ENCODE data around the gene OGFRL1.

OGFRL1 gene

DNA sequence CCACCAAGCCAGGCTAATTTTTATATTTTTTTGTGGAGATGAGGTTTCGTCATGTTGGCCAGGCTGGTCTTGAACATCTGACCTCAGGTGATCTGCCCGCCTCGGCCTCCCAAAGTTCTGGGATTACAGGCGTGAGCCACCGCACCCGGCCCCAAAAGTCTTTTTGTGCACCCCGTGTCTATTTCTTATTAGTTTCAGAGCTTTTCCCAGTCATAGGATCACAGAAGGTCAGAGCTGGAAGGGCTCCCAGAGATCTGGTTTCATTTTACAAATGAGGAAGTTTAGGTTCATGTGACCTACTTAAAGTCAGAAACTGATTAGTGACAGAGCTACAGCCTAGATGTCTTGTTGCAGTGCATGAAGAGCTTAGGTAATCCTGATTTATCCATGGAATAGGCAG is 1.6 kb upstream of the OGFRL1 start:
- peak; percentile 36 for DNase-seq

DNA sequence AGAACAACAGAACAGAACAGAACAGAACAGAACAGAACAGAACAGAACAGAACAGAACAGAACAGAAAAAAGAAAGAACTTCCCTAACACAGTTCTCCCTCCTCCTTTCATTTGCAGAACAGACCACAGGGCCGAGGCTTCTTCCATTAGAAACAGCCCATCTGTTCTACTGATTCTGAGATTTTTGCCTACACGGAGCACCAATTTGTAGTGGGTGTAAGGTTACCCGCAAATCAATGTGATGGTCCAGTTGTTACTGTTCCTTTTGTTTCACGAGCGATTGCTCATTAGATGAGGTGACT is 734 bp upstream of the OGFRL1 start:
- no peak for DNase-seq

DNA sequence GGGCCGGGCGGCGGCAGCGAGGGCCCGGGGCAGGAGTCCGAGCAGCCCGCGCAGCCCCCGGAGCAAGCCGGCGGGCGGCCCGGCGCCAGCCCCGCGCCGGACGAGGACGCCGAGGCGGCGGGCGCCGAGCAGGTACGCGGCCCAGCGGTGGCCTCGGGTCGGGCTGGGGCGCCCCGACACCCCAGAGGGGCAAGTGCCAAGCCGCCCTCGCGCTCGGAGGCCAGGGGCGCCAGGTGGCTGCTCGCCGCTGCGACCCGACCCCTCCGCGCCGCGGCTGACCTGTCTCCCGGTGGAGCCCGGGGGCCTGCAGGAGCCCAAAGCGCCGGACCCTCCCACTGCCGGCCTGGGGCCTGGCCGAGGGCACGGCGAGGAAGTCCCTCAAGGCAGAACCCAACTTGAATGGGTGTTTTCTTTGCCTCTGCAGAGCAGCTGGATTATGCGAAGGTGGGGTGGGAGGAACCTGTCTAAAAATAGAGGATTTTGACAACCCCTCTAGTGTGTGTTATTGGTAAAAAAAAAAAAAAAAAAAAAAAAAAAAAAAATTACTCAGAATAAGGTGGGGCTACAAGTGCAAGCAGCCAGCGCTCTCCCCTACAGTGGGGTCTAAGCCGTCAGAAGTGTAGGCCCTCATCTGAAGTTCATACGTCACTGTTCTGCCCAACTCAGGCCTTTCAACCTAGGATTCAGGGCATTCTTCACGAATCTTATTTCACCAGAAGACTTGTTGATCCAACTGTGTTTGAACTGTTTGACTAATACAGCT is 609 bp downstream of the OGFRL1 start:
- peak; percentile 69 for DNase-seq

DNA sequence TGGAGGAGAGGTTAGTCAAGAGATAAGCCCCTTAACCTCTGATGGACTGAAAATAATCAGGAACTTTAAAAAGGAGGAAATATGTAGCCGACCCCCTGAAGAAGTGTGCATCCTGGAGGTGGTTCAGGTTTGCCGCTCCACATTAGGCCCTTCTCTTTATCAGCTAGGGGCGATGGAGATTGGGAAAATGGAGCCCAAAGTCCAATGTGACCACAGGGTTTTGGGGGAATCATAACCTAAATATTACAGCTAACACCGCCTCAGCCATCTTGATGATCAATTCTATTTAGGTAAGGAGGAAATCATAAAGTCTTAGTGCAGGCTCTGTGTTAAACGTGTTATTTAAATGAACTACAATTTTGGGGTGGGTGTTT is 1.2 kb downstream of the OGFRL1 start:
- peak; percentile 49 for DNase-seq

DNA sequence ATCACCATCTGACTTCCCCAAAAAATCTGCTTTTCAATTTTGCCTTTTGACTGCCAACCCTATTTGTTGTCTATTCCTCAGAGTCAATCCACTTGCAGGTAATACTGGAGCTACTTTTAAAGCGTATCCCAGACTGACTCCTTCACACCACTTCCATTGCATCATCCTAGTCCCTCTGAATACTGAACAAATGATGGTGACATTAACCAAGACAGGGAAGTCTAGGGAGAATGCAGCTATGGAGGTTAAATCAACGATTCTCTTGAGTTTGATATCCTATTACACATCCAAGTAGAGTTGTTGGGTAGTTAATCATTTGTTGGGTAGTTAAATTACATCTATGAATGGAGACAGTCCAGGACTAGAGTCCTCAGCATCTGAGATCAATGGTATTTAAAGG is 2.0 kb downstream of the OGFRL1 start:
- DNase-seq: peak; percentile 19

DNA sequence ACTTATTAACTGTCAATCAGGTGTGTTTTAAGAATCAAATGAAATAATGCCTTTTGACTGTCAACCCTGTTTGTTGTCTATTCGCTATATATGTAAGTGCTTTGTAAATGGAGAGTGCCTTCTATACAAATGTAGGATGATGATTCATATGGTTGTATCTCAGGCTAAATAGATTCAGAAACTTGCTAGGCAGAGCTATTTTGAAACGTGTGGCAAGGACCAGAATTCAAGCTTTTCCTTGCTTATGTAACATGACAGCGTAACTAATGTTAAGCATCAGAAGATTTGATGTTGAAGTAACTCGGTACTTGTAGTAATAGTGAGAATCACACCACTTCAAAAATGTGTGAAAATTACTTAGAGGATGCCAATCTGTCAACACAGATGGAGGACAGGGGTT is 3.4 kb downstream of the OGFRL1 start:
- DNase-seq: no peak

DNA sequence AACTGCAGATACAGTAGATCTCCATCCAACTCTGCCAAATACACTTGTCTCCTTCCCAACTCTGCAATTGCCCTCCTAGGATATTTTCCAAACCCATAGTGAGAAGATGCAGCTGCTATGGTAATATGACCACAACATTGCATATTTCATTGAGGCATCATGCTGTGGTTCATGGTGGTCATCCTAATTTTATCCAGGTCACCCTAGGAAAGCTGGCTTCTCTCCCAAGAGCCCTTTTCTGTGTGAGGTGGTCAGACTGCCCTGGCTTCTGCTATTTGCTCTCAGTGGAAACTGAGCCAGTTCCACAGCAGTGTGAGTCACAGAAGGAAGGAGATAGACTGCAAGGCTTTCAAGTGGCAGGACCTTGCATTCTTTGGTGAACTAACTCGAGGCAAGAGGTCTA is 5.5 kb downstream of the OGFRL1 start:
- DNase-seq: no peak

DNA sequence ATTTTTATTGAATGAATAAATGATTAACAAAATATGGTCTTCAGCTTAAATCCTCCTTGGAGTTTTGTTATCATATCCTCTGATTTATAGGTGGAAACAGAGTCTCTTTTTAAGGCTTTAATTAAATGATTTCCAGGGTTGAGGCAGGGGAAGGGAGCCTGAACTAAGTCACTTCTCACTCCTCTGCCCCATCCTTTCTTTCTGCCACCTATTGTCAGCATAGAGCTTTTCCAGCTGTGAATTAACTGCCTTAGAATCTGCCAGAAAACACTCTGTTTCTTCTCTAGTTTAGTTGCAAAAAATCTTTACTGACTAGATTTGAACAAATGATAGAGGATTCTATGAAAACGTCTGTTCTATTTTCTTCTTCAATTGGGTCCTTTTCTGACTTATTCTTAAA is 9.8 kb downstream of the OGFRL1 start:
- DNase-seq: no peak

DNA sequence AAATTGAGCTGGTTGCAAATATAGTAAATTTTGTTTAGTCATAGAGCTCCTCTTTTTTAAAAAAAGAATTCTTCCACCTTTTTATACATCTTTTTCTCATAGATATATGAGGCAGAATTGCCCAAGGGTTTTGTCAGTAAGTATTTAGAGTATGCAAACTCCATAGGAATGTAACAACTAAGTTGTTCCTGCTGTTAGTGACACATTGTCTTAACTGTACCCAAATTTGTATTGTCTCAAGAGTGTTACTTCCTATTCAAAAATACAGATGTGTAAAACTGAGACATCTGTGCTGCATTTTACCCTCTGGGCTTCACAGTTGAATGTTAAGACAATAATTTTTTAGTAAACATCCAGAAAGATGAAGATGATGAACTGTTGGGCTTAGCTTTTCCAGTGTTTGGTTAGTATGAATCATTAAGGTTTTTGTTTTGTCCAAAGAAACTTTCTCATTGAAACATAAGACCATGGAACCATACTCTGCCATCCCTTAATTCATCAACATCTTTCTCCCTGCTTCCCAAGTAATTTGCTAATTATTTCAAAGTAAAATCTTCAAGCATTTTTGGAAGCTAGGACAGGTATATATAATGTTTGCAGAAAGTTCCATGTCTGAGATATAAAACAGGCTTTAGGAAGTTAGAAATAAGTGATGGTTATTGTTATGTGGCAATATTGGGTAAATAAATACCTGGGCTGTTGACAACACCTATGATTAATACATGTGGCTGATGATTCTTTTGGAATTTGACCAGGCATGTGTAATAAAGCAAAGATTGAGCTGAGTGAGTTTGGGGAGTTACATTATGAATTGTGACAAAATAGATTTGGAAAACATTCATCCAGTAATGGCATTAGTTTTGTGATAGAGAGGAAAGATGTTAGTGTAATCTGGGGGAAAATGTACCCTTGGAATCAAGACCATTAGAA is 11.2 kb downstream of the OGFRL1 start:
- no peak for DNase-seq

DNA sequence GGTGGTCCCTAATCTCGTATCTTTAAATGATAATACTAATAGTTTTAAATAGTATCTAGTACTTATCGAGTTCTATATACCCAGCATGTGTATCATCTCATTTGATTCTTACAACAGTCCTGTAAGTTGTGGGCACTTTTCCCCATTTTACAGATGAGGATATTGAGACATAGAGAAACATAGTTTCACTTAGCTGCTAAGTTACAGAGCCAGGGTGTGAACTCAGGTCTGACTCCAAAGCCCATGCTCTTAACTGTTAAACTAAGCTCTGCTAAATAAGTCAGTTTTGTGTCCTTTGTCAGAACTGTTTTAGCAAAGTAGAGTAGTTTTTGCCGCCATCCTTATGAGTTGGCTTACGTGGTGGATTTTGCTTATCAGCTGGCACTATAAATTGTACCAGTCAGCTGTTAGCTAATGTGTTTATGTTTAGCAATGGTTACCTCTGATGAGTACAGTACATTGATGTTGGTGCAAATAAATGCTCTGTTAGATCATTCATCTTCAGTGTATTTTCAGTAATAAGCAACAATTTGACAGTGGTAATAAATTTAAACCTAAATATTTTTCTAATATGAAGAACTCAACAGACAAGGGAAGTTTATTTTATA is 12.1 kb downstream of the OGFRL1 start:
- no peak for DNase-seq

DNA sequence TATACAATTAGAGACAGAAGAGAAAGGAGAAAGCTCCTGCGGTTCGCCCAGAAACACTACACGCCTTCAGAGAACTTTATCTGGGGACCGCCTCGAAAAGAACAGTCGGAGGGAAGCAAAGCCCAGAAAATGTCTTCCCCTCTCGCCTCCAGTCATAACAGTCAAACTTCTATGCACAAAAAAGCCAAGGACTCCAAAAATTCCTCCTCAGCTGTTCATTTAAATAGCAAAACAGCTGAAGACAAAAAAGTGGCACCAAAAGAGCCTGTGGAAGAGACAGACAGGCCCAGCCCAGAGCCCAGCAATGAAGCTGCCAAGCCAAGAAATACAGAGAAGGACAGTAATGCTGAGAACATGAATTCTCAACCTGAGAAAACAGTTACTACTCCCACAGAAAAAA is 12.9 kb downstream of the OGFRL1 start:
- DNase-seq: no peak

DNA sequence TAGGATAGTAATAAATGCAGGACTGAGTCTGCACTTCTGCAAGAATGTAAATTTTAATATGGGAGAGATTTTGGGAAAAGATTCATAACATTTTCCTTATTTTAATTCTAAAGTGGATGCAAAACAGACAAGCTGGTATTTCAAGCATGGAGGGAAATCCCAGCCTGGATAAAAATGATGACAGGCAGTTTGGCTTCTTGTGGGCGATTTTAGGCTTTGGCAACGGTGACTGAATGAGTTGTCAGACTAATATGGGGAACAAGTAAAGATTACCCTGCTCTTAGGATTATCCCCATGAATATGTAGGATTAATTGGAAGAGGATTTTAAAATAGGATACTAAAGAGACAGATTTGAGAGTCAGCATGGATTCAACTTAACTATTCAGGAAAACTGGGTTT is 21.0 kb downstream of the OGFRL1 start:
- DNase-seq: no peak

DNA sequence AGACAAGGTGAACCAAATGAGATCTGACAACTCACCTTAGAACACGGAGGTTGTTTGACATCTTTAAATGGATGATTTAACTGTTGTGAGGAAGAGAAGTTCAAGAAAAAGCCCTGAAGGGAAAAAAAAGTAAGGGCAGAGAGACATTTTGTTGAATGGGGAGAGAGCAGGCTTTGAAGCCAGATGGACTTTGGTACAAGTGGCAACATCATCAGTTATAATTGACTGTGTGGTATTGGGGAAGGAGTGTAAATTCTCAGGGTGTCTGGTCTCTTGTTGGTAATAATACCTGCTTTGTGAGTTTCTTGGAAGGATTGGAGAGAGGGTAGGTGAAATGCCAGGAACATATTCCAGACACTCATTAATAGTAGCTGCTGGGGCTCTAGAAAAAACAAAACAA is 21.6 kb downstream of the OGFRL1 start:
- peak; percentile 28 for DNase-seq

DNA sequence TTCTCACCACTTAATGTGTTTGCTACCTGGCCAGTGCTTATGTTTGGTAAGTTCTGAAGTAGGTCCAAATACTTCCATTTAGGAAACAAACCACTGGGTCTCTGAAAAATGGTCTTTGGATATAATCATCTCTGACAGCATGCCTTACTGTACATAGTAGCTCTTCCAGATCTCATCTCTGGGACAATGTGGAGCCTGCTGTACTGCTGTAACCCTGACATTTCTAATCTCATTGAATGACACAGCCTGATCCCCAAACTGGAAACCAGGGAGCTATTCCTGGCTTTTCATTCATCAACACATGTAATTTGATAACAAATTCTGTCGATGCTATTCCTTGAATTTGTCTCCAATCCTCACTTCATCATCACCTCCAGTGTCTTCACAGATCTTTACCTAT is 23.5 kb downstream of the OGFRL1 start:
- no peak for DNase-seq

DNA sequence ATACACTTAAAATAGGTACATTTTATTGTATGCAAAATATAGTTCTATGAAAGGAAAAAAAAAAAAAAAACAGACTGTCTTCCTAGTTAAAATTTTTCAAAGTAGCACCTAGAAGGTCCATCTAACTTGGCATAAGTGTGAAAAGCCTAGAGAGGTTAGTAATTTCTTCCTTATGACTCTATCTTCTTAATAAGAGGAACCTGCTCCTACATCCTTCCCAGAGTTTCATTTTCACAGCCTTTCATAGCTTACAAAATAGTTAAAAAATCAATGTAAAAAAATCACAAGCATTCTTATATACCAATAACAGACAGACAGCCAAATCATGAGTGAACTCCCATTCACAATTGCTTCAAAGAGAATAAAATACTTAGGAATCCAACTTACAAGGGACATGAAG is 28.8 kb downstream of the OGFRL1 start:
- DNase-seq: no peak

DNA sequence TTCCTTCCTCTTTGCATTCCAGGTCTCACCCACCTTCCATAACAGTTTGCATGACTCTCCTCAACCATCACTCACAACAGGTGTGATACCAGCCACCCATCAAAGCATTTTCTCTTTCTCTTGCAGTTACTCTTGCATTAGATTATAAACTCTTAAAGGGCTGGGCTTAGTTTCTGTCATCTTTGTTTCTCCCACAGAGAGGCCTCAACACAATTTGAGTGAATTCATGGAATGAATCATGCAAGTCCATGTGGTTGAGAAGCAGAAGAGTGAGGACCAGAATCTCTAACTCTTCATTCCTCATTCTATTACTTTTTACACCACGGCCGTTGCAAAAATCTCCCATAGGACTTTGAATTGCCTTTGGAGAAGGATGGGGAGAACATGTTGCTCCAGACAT is 31.4 kb downstream of the OGFRL1 start:
- no peak for DNase-seq

DNA sequence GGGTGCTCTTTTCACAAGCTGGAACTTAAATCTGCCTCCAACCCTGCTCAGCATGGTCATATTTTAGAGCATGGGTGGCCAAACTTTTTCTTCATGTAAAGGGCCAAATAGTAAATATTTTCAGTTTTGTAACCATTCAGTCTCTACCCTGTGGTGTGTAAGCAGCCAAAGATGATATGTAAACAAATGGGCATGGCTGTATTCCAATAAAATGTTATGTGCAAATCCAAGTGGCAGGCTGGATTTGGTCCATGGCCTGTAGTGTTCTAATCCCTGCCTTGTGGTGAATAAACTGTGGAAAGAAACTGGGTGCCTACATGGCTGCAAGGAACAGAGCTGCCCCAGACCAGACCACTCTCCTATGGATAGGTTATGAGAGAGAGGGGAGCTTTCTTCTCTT is 32.7 kb downstream of the OGFRL1 start:
- peak; percentile 54 for DNase-seq

DNA sequence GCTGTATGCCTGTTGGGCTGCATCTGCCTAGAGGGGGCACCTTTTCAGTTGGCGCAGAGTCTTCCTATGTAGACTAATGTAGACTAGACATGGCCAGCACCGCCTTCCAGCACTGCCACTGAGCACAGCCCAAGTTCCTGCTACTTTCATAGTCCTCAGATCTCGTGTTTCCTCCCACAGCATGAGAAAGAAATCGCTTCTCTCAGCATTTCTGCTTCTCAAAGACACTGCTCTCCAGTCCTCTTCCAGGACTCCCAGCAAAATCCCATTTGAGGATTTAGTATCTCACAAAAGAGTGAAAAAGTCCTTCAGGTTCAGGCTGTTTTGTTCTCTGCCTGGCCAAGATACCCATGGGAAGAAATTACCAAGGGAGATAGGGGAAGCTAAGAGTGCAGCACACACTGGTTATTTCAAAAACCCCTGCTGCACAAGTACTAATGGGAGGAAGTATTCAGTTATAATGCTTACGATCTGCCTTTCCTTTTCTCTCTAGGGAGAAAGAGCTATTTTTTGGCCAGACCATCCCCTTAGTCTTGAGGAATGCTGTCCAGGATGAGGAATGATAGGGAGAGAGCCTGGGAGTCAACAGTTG is 35.7 kb downstream of the OGFRL1 start:
- DNase-seq: peak; percentile 60

DNA sequence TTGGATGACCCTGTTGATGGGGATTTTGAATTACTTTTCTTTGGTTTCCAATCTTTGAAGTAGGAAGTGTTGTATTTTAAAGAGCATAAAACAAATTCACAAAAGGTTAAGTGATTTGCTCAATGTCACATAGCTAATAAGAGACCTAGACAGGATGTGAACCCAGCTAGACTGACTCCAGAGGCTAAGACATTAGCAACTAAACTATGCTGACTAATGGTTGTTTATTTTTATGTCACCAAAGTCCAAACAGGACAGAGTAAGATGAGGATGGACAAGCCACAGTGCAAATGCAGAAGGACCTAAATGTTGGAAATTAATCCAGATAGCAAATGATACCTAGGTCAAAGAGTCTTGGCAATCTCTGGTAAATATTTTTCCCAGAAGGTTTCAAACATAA is 38.0 kb downstream of the OGFRL1 start:
- no peak for DNase-seq

DNA sequence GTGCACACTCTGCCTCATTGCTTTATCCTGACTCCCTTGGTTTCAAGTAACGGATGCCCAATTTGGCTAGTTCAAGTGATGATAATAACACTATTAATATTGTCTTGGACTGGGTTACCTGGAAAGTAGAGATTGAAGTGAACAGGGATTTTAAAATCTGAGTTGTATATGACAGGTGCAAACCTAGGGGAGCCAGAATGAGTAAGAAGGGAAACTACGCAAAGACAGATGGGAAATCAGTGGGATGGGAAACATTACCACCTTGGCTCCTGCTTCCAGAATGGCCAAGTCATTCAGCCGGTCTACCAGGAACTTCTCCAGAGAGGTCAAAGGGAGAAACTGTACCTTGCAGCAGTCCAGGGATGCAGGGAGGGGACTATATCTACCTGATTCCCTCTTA is 41.9 kb downstream of the OGFRL1 start:
- no peak for DNase-seq

DNA sequence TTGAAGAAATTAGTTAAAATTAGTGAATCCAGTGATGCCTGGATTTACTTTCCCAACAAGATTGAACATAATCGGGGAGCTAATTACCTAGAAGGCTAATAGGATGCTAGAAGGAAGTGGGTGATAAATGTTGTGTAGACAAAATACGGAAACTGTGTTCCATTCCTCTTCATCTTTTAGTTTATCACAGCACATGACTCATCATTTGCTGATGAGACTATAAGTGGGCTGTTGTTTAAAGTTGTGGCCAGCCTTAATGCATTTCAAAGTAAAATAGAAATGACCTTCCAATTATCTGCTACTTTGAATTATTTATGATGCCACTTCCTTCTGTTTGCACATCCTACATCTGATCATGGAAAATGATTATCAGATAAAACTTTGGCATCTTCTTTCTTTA is 43.4 kb downstream of the OGFRL1 start:
- DNase-seq: no peak

DNA sequence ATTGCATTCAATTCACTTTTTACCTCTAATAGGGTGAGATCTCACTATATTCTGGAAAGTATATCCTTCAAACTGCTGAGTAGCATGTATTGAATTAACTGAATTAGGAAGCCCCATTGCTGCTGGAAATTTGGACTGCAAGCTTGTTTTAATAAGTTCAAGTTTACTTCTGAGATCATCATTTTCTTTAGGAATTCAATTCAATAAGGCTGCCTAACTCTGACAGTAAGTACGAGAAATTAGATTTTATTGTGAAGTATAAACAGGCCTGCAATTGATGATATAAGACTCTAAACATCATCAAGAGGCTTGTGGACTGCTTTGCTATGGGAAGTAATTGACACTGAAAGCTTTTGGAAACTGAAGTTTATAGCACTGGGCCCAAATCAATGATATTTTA is 44.4 kb downstream of the OGFRL1 start:
- DNase-seq: no peak

DNA sequence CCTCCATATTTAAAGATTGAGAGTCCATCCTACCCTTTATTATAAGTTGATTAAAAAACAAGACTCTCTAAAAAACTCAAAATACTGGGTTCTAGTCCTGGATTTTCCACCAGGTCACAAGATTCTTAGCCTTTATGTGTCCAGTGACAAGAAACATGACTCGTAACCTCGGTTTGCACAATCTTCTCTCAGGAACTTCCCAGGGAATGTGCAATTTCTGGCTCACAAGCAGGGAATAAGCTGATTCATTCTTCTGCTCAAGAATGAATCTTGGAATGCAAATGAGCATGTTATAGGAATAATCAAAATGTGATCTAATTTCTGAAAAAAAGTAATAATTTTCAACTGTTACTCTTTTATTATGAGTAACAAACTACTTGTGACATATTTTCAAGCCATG is 45.1 kb downstream of the OGFRL1 start:
- DNase-seq: no peak

DNA sequence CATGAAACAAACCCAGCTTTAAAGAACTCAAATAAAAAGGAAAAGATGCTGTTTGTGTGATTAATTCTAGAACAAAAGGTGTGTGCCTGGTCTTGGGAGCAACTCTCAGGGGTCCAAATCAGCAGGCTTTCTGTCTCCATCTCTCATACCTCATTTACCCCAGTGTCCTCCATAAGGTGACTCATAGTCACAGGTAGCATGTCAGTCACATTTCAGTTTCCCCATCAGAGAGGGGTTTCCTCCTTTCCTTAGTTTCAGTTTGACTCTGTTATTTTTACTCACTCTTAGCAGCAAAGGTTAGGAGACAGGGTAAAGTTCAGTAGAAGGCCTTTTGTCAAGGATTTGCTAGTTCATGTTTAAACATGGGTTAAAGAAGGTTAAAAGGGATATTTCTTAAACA is 46.2 kb downstream of the OGFRL1 start:
- DNase-seq: no peak

All from NCI-H69 (cell line).